HG02884 (cell line): Measurements from ENCODE around the gene PARD6G.
"Not testable (repeated sequence)": the region's sequence is repeated elsewhere in the genome, so short reads cannot be mapped to it uniquely, and the experiment has no call there.

Experiments used
- ATAC-seq: cut with Tn5 transposase; IDR thresholded peaks from one replicate; pipeline ENCODE4 v1.9.1; 2021; ENCODE audit warnings: mild to moderate bottlenecking, moderate library complexity; ENCODE audit not compliant: unreplicated experiment

Gene PARD6G

GRCh38 chr18:80243204-80243603, 4.1 kb downstream of the PARD6G start:
- no peak for ATAC-seq

GRCh38 chr18:80241919-80242777, 5.2 kb downstream of the PARD6G start:
- ATAC-seq: no peak

- no peak for ATAC-seq
These were observed 7.5 kb downstream of the PARD6G start for GRCh38 chr18:80239830-80240229.

GRCh38 chr18:80238651-80239260, 8.6 kb downstream of the PARD6G start:
- no peak for ATAC-seq

GRCh38 chr18:80237519-80237918, 9.8 kb downstream of the PARD6G start:
- not testable (repeated sequence) for ATAC-seq

GRCh38 chr18:80234398-80234797, 12.9 kb downstream of the PARD6G start:
- no peak for ATAC-seq

GRCh38 chr18:80233899-80234298, 13.4 kb downstream of the PARD6G start:
- no peak for ATAC-seq

- no peak for ATAC-seq
These were observed 14.0 kb downstream of the PARD6G start for GRCh38 chr18:80233201-80233835.

GRCh38 chr18:80232710-80233109, 14.6 kb downstream of the PARD6G start:
- no peak for ATAC-seq

GRCh38 chr18:80232030-80232429, 15.3 kb downstream of the PARD6G start:
- no peak for ATAC-seq

GRCh38 chr18:80231616-80232015, 15.7 kb downstream of the PARD6G start:
- no peak for ATAC-seq

- no peak for ATAC-seq
These were observed 16.2 kb downstream of the PARD6G start for GRCh38 chr18:80231151-80231550.

GRCh38 chr18:80229766-80230745, 17.3 kb downstream of the PARD6G start:
- no peak for ATAC-seq

GRCh38 chr18:80229363-80229762, 18.0 kb downstream of the PARD6G start:
- no peak for ATAC-seq

GRCh38 chr18:80228051-80228848, 19.1 kb downstream of the PARD6G start:
- no peak for ATAC-seq

GRCh38 chr18:80227472-80227871, 19.8 kb downstream of the PARD6G start:
- no peak for ATAC-seq

GRCh38 chr18:80225685-80226084, 21.6 kb downstream of the PARD6G start:
- ATAC-seq: no peak

GRCh38 chr18:80223581-80224148, 23.6 kb downstream of the PARD6G start:
- ATAC-seq: no peak

- not testable (repeated sequence) for ATAC-seq
These were observed 27.8 kb downstream of the PARD6G start for GRCh38 chr18:80219488-80219887.
